Glomerular endothelial cell (primary cell): ENCODE measurements around the gene RRP7A. TPM values are rescaled to one million over a fixed set of nuclear protein-coding genes. Genes with fewer than 3 reads are reported as not detected.
"Not testable (repeated sequence)": the region's sequence is repeated elsewhere in the genome, so short reads cannot be mapped to it uniquely, and the experiment has no call there.

Source experiments
- DNase-seq: peaks from one replicate; pipeline ENCODE4 v3.0.0-alpha.2; 2011; ENCODE audit warnings: low read depth, low spot score; ENCODE audit errors: extremely low read depth
- total RNA-seq: library from RNA; depleted of rRNA; stranded (reverse); fragments of >200 nt; gene quantifications from 2 replicates; pipeline ENCODE4 v1.2.3, GENCODE V29; 2015

The RRP7A gene
- 20.6 and 28.5 TPM in 2 replicates for total RNA-seq

- no peak for DNase-seq
Observed at GRCh38 chr22:42519525-42520401, at the start of gene RRP7A. RRP7A (minus strand) TSS chr22:42519796; CDS start chr22:42519786, 10 bp downstream.

- DNase-seq: not testable (repeated sequence)
Observed at GRCh38 chr22:42567950-42568349, 48.4 kb upstream of the RRP7A start.

- DNase-seq: no peak
Observed at GRCh38 chr22:42565956-42566355, 46.4 kb upstream of the RRP7A start.

- DNase-seq: no peak
Observed at GRCh38 chr22:42564699-42565098, 45.1 kb upstream of the RRP7A start.

- not testable (repeated sequence) for DNase-seq
Observed at GRCh38 chr22:42563943-42564342, 44.3 kb upstream of the RRP7A start.

GRCh38 chr22:42562684-42563083 lies 43.1 kb upstream of the RRP7A start:
- no peak for DNase-seq

- DNase-seq: no peak
Observed at GRCh38 chr22:42562279-42562678, 42.7 kb upstream of the RRP7A start.

- no peak for DNase-seq
Observed at GRCh38 chr22:42561856-42562255, 42.3 kb upstream of the RRP7A start.

GRCh38 chr22:42560781-42561180 lies 41.2 kb upstream of the RRP7A start:
- DNase-seq: no peak

GRCh38 chr22:42560381-42560780 lies 40.8 kb upstream of the RRP7A start:
- no peak for DNase-seq

GRCh38 chr22:42553475-42554361 lies 34.1 kb upstream of the RRP7A start, which contains the start of gene SERHL2:
SERHL2 (plus strand) TSS chr22:42553956; CDS start chr22:42554021, 65 bp downstream.
- DNase-seq: no peak

GRCh38 chr22:42552294-42552647 lies 32.7 kb upstream of the RRP7A start:
- DNase-seq: not testable (repeated sequence)

- DNase-seq: no peak
Observed at GRCh38 chr22:42549331-42550060, 29.9 kb upstream of the RRP7A start.

- DNase-seq: no peak
Observed at GRCh38 chr22:42548597-42549330, 29.2 kb upstream of the RRP7A start.

GRCh38 chr22:42548126-42548525 lies 28.5 kb upstream of the RRP7A start:
- not testable (repeated sequence) for DNase-seq

GRCh38 chr22:42547562-42547961 lies 28.0 kb upstream of the RRP7A start:
- no peak for DNase-seq

GRCh38 chr22:42544686-42545085 lies 25.1 kb upstream of the RRP7A start:
- no peak for DNase-seq

- not testable (repeated sequence) for DNase-seq
Observed at GRCh38 chr22:42539236-42539771, 19.7 kb upstream of the RRP7A start.

- not testable (repeated sequence) for DNase-seq
Observed at GRCh38 chr22:42537199-42537831, 17.7 kb upstream of the RRP7A start.
